ENCODE measurements around the gene BCO1.

The BCO1 gene

GRCh38 chr16:81237282-81237681 lies 1.2 kb upstream of the BCO1 start:
- no peak for DNase-seq

- no peak for DNase-seq
These were observed 570 bp upstream of the BCO1 start for GRCh38 chr16:81237942-81238295.

- DNase-seq, result no peak
These were observed 1.1 kb downstream of the BCO1 start for GRCh38 chr16:81239367-81240121.

- no peak for DNase-seq
These were observed 3.2 kb downstream of the BCO1 start for GRCh38 chr16:81241706-81242105.

- no peak for DNase-seq
These were observed 4.6 kb downstream of the BCO1 start for GRCh38 chr16:81242977-81243618.

- DNase-seq, result no peak
These were observed 5.5 kb downstream of the BCO1 start for GRCh38 chr16:81243942-81244341.

- DNase-seq, result no peak
These were observed 13.4 kb downstream of the BCO1 start for GRCh38 chr16:81251871-81252270.

GRCh38 chr16:81253141-81253540 lies 14.7 kb downstream of the BCO1 start:
- DNase-seq, result no peak

GRCh38 chr16:81254922-81255526 lies 16.5 kb downstream of the BCO1 start:
- no peak for DNase-seq

- no peak for DNase-seq
These were observed 21.4 kb downstream of the BCO1 start for GRCh38 chr16:81259916-81260315.

- DNase-seq, result no peak
These were observed 22.7 kb downstream of the BCO1 start for GRCh38 chr16:81261049-81261648.

- no peak for DNase-seq
These were observed 25.2 kb downstream of the BCO1 start for GRCh38 chr16:81263470-81264220.

GRCh38 chr16:81264386-81264785 lies 25.9 kb downstream of the BCO1 start:
- DNase-seq, result no peak

GRCh38 chr16:81265052-81265451 lies 26.6 kb downstream of the BCO1 start:
- DNase-seq, result no peak

- no peak for DNase-seq
These were observed 27.4 kb downstream of the BCO1 start for GRCh38 chr16:81265658-81266451.

GRCh38 chr16:81266680-81267095 lies 28.2 kb downstream of the BCO1 start:
- DNase-seq, result no peak

- no peak for DNase-seq
These were observed 30.0 kb downstream of the BCO1 start for GRCh38 chr16:81268509-81268908.

GRCh38 chr16:81273223-81273950 lies 34.9 kb downstream of the BCO1 start:
- DNase-seq, result no peak

GRCh38 chr16:81275064-81275532 lies 36.6 kb downstream of the BCO1 start:
- DNase-seq, result no peak

GRCh38 chr16:81275795-81276194 lies 37.3 kb downstream of the BCO1 start:
- no peak for DNase-seq

- DNase-seq, result no peak
These were observed 37.8 kb downstream of the BCO1 start for GRCh38 chr16:81276323-81276722.

All from activated gamma-delta T cell (primary cell).